GM08714 (cell line): ENCODE data around the gene NFE2L3.

Experiments used
- H3K4me3 ChIP-seq: fragments of 200-500 bp; sonication (Bioruptor generic); 2 replicates; pipeline ENCODE4 v1.5.1; 2014; ENCODE audit warnings: mild to moderate bottlenecking, low read length, inconsistent platforms
- ZNF274 ChIP-seq: IDR thresholded peaks from 2 replicates; pipeline ENCODE4 v1.6.1; 2012; ENCODE audit warnings: mild to moderate bottlenecking, low read depth, low read length

NFE2L3 gene

DNA sequence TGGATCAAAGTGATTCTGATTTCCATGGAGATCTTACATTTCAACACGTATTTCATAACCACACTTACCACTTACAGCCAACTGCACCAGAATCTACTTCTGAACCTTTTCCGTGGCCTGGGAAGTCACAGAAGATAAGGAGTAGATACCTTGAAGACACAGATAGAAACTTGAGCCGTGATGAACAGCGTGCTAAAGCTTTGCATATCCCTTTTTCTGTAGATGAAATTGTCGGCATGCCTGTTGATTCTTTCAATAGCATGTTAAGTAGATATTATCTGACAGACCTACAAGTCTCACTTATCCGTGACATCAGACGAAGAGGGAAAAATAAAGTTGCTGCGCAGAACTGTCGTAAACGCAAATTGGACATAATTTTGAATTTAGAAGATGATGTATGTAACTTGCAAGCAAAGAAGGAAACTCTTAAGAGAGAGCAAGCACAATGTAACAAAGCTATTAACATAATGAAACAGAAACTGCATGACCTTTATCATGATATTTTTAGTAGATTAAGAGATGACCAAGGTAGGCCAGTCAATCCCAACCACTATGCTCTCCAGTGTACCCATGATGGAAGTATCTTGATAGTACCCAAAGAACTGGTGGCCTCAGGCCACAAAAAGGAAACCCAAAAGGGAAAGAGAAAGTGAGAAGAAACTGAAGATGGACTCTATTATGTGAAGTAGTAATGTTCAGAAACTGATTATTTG lies 33.3 kb downstream of the NFE2L3 start:
- TF ChIP-seq ZNF274: no peak
- no peak overlapping the region for H3K4me3 ChIP-seq

DNA sequence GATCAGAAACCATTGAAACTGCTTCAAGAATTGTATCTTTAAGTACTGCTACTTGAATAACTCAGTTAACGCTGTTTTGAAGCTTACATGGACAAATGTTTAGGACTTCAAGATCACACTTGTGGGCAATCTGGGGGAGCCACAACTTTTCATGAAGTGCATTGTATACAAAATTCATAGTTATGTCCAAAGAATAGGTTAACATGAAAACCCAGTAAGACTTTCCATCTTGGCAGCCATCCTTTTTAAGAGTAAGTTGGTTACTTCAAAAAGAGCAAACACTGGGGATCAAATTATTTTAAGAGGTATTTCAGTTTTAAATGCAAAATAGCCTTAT lies 33.8 kb downstream of the NFE2L3 start:
- H3K4me3 ChIP-seq: no peak overlapping the region
- no peak for TF ChIP-seq ZNF274

DNA sequence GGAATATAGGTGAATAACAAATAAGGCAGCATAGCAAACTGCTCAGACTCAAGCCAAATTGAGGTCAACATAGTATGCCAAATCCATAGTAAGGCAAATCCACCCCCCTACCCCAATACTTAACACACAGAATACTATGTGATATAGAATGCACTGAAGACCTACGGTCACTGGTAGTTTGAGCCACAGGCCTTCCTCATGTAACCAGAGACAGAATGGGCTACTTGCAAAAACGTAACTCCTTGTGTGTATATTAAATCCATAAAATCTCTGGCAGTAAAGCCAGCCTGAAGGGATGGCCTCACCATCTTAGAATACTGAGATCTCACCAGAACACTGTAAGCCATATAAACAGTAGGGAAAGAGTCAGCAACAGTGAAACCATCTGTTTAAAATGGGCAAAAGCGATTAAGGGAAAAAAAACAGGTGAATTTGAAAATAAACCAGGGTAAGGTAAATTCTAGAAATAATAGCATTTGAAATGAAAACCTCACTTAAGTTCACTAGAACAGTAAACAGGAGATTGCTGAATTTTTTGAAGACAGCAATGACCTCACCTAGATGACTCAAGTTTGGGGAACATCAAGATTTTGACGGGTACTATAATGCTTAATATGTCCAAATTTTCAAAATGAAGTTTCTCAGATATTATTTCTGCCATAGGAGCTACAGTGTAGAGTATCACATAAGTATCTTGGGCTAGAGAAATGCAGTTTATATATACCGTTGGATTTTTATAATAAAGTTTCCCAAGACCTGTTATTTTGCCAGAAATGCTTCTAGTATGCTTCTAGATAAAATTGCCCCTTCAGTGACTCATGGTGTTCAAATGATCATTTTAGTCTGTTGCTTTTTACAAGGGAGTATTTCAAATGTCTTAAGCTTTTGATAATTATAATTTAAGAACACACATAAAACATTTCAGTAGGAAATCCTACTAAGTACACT lies 34.6 kb downstream of the NFE2L3 start:
- no peak for TF ChIP-seq ZNF274
- no peak overlapping the region for H3K4me3 ChIP-seq

DNA sequence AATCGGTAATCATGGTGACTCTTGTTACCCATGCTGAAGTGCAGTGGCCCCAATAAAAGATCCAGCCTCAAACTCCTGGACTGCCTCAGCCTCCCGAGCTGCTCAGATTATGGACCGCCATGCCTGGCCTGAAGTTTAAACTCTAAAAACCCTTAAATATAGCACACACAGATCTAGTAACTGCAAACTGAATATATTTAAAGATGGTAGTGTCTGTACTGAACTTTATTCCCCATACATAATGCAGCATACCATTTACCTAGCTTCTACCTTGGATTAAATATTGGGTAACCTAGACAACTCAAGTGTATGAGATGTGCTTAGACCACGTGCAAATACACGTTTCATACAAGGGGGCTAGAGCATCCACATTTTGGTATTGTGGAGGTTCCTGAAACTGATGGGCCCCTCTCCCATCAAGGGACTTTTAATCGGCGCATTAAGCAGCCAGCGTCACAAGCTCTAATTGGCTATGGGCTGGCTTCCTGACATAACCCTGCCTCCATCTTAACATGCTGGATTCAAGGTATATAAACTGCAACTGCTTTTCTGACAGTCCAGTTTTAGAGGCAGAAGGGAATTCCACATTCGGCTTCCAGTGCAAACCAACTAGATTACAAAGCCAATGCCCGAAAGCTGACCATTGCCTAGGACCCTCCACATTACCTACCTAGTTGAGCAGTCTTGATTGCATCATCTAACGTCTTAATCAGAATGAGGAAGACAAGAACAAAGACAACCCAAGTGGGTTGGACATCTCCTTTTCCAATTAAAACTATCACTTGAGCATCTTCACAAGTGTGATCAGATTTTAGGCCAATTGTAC lies 35.6 kb downstream of the NFE2L3 start:
- TF ChIP-seq ZNF274: no peak
- H3K4me3 ChIP-seq: no peak overlapping the region

DNA sequence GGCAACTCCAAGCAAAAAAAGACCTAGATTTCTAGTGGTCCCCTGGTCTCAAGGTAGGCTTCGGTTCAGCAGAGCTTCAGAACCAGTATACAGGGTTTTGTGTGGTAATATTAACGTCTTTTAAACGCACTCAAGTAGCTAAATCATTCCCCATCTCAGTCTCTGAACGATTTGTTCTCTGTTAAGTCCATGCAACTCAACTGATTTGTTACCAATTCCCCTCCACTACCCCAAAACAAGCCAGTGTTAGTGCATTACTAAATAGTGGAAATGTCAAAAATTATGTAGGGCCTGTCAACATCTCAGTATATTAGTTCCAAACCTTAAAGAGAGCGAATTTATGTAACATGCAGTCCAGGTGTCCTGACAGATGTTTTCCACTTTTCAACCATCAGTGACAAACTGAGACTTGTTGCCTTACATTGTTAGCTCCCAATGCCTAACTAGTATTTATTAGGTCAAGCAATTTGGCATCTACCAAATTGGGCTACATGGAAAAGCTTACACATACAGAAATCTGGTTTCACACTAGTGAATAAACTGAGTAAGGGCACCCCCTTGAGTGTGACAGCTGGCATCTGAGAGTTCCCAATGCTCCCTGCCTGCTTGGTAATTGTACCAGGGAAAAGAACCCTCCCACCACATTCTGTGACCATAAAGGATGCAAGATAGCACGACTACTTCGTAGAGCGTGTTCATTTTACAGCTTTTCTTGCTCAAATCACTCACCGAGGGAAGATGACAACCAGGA lies 36.4 kb downstream of the NFE2L3 start:
- no peak overlapping the region for H3K4me3 ChIP-seq
- no peak for TF ChIP-seq ZNF274

DNA sequence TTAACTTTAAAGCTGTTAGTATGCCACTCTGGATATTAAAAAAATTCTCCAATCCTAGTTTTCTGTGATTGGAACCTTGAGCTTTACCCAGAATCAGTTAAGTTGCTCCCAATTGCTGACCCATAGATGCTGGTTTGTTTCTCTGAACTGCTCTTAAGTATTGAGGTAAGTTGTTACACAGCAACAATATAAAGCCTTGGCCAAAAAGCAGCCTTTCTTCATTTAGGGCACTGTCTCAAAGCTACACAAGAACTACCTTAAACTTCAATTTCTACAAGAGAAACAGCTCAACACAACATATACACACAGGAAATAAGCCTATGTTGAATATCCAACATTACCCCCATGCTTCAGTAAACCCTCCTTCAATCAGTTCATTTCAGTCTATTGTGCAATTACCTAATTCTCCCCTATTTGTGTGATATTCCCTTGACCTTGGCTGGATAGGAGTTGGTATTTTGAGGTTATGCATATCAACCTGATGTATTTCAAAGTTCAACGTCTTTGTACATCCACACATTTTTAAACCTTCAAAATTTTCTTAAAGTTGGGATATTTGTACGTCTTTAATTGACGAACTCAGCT lies 37.1 kb downstream of the NFE2L3 start:
- no peak overlapping the region for H3K4me3 ChIP-seq
- no peak for TF ChIP-seq ZNF274

DNA sequence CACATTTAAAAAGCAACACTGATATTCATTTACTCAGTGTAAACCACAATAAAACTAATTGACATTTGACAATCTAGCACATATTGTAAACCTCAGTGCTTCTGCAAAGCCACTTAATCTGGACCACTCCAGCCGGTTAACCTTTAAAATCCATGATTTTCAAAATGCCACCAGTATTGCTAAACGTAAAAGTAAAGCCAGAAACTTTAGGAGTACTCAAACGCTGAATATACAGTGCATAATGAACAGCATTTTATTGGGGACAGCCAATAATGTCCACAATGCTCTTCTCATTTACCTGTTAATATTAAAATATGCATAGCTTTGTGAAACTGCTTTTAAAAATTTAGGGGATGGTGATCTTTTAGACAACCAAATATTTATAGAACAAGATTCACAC lies 37.7 kb downstream of the NFE2L3 start:
- no peak overlapping the region for H3K4me3 ChIP-seq
- TF ChIP-seq ZNF274: no peak

DNA sequence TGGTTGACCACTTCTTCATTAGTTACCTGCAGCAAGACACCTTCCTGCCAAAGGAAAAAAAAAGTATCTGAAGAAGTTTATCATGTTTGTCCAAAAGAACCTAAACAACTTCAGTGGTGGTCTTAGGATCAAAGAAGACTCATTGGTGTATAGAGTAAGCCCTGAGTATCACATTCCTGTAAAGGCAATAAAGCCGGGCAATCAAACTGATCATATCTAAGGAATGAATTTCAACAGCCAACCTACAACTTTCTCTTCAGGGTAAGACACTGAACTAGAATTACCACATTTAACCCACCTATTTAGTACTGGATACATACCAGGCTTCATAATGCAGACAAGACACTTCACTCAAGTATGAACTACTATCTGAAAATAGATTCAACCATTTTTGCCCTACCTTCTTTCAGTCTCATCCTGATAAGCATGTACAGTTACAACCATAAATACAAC lies 38.4 kb downstream of the NFE2L3 start:
- TF ChIP-seq ZNF274: no peak
- no peak overlapping the region for H3K4me3 ChIP-seq

DNA sequence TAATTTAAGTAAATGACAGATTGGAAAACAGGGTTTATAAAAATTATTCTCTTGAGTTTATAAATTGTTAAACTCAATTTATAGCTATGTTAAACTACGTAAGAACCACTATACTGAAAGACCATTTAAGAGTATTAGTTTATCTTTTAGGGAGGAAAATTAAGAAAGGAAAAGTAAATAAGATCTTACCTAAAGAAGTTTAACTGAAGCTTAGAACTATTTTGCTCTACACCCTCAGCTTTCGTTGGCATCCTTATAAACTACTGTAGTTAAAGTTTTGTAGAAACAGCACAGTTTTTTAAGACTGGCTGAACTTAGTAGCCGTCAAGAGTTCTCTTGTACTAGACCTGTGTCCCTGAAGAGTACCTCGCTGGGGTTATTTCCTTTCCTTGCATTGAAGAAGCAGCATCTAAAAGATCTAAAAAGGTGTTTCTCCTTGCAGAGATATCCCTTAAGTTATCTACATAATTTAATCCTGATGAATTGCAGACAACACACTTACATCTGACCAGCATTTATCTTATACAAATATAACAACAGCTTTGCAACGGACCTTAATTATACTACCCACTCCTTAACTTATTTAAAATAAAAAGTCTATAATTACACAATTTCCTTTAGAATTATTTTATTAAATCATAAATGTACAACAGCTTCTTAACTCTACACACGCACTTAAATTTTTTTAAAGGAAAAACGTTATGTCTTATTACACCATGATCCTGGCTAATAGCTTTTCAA lies 39.4 kb downstream of the NFE2L3 start:
- no peak overlapping the region for H3K4me3 ChIP-seq

DNA sequence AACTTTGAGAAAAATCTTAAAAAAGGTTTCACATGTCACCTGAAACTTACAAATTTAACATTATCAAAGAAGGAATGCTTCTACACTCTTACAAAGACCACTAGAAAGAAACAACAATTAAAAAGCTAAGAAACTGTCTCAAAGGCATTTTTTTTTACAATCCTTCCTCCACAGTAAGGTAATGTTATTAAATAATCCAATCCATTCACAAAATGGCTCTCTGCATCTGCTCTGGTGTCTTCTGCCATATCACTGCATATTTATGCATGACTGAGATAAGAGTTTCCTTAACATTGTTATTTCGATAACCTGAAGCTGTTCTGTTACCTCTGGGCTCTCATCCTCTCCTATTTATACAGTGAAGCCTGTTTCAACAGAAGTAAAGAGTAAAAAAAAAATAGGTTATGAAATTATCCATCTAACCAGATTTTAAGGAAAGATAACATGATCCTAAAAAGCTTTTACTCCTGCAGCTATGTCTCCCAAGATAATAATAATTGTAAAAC lies 40.0 kb downstream of the NFE2L3 start:
- no peak for TF ChIP-seq ZNF274
- no peak overlapping the region; the same call in 1 of the 2 replicates for H3K4me3 ChIP-seq

More for the DNA sequence above, 39.4 kb downstream of the NFE2L3 start:
- TF ChIP-seq ZNF274: no peak

DNA sequence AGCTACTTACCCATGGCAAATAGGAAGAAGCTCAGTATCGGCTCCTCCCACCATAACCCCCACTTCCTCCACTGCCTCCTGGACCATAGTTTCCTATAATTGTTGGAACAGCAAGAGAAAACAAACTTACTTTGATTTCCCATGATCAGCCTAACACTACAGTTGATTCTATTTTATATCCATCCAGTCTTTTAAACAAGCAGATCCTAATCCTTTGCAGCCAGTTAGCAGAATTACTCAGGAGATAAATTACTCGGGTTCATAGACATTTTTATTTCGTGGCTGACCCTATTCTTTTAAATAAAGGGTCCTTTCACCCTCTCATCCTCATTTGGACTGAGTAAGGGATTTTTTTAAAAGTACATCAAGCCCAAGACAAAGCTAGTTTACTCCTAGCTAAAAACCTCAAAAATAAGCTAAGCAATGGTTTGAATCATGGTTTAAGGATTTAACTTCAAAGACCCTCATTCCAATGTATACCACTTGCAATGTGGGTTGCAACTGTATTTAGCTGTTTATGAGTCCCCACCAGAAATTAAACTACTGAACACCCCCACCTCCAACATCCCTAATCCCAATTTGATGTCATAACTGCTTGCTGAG lies 40.6 kb downstream of the NFE2L3 start:
- H3K4me3 ChIP-seq: no peak overlapping the region; the same call in 1 of the 2 replicates
- TF ChIP-seq ZNF274: no peak
